Cardiac septum (tissue), 1 donor: ENCODE measurements around the gene ZNRF1. TPM values are rescaled to one million over a fixed set of nuclear protein-coding genes. Genes with fewer than 3 reads are reported as not detected.
"Not testable (repeated sequence)": the region's sequence is repeated elsewhere in the genome, so short reads cannot be mapped to it uniquely, and the experiment has no call there.

ENCODE experiments used
- DNase-seq: peaks from one replicate; pipeline ENCODE4 v3.0.0-alpha.2; 2020; ENCODE audit warnings: low spot score
- intact Hi-C: fragments of 100-400 bp; cut with DNase I; formaldehyde crosslinking; loops from one replicate; pipeline ENCODE4 v1.14.0; 2022
- total RNA-seq: library from RNA; stranded (reverse); fragmentation: NEBNext Ultra II Directional; extraction: Animal tissue kit (Norgen Biotek cat#: 25700); gene quantifications from one replicate; pipeline ENCODE4 v1.2.1, GENCODE V29; 2021
- donor health status: DM: no; HTN: no; CAD: no.

The ZNRF1 gene
- total RNA-seq, 1 donor from 2014 or later, result 31.3 TPM

- peak; percentile 78 for DNase-seq
- intact Hi-C loops, result loop anchor here (2.0 to 5.0 kb wide), 2 partner anchors 45 to 103 kb away; no protein-coding TSS in a partner anchor
Measured at GRCh38 chr16:74999609-75000480, 1.0 kb downstream of the ZNRF1 start.

DNA sequence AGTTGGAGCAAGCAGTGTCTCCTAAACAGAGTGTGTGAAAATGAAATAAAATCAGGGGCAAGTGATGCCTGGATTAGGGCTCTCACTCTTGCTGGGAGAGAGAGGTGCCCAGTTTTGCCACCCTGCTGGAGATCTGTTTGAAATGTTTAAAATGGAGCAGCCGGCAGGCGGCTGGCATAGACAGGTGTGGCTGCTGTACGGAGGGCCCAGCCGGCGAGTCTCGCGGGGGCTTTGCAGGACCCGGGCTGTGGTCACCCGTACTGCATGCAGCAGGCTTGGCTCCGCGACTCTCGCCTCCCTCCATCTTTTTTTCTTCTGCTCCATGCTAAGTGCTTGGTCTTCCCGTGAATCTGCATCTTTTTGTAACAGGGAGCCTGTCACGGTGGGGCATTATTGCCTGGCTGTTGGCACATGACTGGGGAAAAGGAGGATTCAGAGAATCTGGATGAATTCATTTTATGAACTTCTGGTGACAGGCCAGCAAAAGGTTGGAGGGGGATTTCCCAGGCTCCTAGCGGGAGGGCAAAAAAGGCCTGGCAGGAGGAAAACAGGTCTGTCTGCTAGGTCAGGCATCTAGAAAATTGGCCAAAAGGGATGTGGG, 1.8 kb downstream of the ZNRF1 start:
- intact Hi-C loops, result no loop called here
- DNase-seq, result no peak

GRCh38 chr16:75002474-75002873, 3.6 kb downstream of the ZNRF1 start:
- no peak for DNase-seq
- intact Hi-C loops, result no loop called here

GRCh38 chr16:75003931-75004330, 5.1 kb downstream of the ZNRF1 start:
- no peak for DNase-seq
- intact Hi-C loops, result no loop called here

- no peak for DNase-seq
- intact Hi-C loops, result no loop called here
Measured at GRCh38 chr16:75004460-75004859, 5.6 kb downstream of the ZNRF1 start.

DNA sequence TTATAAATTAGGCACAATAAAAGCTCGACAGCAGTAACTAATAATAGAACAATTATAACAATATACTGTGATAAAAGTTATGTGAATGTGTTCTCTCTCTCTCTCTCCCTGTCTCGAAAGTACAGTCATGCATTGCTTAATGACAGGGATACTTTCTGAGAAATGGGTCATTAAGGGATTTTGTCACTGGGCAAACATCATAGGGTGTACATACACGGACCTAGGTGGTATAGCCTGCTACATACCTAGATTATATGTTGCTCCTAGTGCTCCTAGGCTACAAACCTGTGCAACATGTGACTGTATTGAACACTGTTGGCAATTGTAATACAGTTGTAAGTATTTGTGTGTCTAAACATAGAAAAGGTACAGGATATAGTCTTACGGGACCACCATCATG, 6.9 kb downstream of the ZNRF1 start:
- intact Hi-C loops, result no loop called here
- DNase-seq, result no peak

- intact Hi-C loops, result no loop called here
- DNase-seq, result no peak
Measured at GRCh38 chr16:75007443-75007842, 8.6 kb downstream of the ZNRF1 start.

DNA sequence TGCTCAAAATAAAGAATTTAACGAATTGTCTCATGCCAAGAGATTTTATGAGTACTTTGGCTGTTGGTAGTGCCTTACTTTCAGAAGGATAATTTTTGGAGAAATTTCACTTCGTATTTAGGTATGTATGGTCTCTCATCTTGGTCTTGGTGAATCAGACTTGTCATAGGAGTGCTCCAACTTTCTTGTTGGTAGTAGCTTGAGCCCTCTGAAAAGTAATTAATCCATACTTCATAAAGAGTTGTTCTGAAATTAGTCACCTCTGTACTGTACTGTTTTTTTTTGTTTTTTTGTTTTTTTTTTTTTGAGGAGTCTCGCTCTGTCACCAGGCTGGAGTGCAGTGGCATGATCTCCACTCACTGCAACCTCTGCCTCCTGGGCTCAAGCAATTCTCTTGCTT, 11.6 kb downstream of the ZNRF1 start:
- intact Hi-C loops, result no loop called here
- DNase-seq, result no peak

DNA sequence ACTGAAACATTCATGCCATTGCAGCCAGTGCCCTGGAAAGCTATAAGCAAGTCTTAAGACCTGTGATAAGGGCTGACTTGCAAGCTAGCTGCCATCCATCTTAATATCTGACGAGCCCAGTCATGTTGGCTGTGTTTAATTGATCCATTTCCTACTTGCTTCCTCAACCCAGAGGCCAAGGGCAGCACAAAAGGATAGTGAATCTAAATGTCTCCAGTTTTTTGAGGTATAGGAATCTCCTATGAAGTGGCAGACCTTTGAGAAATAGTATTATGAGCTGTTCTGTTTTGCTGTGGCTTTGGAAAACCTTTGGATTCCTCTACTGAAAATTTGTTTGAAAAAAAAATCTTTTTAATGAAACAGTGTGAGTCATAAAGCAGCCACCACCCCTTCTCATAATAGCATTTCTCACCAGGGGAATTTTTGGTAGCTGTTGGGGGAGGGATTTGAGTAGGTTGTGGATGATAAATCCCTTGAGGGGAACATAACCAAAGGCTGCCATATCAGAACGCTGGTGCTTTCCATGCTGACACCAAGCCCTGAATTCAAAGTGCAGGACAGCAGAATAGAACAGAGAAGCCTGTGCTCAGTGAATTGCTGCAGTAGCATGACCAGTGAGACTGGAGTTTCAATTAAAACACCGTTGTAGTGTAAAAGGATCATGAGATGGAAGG, 12.9 kb downstream of the ZNRF1 start:
- intact Hi-C loops, result no loop called here
- DNase-seq, result no peak

DNA sequence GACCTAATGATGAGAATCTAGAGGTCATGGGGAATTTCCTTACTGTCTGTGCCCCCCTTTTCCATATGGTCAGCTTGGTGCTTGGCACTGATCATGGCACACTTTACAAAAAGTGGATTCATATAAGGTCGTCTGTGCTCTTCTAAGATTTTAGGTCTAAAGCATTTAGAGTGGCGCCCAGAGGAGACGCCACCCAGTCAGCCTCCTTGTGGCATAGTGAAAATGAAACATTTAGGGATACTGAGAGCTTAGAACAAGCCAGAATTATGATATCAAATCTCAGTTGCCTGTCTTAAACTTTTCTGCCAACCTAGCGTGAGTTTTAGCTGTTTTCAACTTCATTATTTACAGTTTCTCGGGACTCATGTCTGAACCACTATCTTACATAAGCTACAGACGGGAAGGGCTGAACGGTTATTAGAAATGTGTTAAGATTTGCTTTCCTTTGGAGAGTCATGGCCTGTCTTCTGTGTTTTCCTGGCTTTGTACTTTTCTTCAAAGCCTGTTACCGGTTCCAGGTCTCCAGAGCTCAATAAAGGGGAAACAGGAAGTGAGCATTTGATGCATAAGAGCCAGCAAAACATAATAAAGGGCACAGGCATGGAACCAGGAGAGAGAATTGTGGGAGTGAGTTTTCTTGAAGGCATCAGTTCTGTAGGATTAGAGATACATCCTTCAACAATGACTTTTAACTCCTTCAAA, 13.7 kb downstream of the ZNRF1 start:
- DNase-seq, result no peak
- intact Hi-C loops, result no loop called here

DNA sequence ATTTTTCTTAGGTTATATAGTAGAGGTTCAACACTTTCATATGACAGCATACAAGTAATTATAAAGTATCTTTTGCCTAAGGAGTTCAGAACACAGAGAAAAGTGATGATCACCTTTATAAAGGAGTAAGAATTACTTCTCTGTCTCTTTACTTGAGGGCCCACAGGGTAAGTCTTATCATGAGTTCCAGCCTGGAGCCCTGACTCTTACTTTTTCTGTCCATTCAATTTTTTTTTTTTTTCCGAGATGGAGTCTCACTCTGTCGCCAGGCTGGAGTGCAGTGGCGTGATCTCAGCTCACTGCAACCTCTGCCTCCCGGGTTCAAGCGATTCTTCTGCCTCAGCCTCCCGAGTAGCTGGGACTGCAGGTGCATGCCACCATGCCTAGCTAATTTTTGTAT, 14.3 kb downstream of the ZNRF1 start:
- DNase-seq, intact Hi-C loops: not testable (repeated sequence)

DNA sequence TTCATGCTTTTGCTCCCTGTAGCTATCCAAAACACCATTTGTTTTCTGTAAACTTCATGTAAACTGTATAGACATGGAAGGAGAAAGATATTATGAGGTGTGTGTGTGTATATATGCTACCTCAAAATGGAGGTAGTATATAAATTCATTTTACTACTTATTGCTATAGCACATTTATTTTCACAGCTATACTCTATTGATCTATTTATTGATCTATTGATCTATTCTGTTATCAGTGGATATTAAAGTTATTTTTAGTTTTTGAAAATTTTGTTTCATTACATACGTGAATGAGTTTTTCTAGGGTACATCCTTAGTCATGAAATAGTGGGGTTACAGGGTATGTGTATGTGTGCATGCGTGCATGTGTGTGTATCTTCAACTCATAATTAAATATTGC, 15.5 kb downstream of the ZNRF1 start:
- no peak for DNase-seq
- intact Hi-C loops, result no loop called here

- intact Hi-C loops, DNase-seq: not testable (repeated sequence)
Measured at GRCh38 chr16:75016451-75017081, 17.7 kb downstream of the ZNRF1 start.

GRCh38 chr16:75017670-75018525, 19.1 kb downstream of the ZNRF1 start:
- intact Hi-C loops, result no loop called here

DNA sequence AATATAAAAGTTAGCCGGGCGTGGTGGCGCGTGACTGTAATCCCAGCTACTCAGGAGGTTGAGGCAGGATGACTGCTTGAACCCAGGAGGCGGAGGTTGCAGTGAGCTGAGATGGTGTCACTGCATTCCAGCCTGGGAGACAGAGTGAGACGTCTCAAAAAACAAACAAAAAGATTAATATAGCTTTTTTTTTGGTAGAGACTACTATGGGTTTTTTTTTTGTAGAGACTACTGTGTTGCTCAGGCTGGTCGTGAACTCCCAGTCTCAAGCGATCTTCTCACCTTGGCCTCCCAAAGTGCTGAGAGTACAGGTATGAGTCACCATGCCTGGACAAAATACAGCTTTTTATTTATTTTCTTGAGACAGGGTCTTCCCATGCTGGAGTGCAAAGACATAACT, 20.2 kb downstream of the ZNRF1 start:
- intact Hi-C loops, result no loop called here
- no peak for DNase-seq

More at GRCh38 chr16:75017670-75018525, 19.1 kb downstream of the ZNRF1 start:
- no peak for DNase-seq

DNA sequence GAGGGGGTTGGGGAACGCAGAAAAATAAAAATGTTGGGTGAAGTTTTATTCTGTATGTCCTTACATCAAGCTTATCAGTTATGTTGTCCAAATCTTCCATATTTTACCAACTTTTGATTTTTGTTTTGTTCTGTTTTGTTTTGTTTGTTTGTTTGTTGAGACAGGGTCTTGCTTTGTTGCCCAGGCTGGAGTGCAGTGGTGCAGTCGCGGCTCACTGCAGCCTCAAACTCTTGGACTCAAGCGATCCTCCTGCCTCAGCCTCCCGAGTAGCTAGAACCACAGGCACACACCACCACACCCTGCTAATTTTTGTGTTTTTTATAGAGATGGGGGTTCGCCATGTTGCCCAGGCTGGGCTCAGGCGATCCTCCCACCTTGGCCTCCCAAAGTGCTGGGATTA, 20.8 kb downstream of the ZNRF1 start:
- DNase-seq, result no peak
- intact Hi-C loops, result no loop called here

DNA sequence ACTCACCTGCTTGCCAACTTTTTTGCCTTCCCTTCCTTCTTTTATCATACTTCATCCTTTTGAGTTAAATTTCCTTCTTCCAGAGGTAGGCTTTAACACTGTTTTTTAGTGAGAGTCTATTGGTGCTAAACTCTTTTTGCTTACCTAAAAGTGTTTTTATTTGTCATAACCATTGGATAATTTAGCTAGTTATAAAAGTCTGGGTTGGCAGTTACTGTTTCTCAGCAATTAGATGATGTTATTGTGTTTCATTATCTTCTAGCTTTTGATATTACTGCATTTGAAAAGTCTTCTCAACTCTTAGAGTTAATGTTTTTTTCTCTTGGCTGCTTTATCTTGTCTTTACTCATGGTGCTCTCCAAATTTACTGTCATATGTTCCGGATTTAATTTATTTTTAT, 22.6 kb downstream of the ZNRF1 start:
- intact Hi-C loops, result no loop called here
- DNase-seq, result no peak

DNA sequence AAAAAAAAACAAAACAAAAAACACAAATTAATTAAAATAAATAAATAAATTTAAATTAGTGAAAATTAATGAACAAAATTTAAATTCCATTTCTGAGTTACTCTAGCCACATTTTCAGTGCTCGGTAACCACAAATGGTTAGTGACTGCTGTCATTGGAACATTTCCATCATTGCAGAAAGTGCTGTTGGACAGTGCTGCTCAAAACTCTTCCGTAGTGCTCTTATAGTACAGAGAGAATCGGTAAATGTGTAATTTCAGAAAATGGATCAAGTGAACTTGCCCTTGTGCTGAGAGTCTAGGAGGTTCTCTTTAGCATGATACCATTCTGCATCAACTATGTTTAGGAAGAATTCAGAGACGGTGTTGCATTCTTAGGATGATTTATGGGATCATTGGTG, 23.7 kb downstream of the ZNRF1 start:
- DNase-seq, result no peak
- intact Hi-C loops, result no loop called here

DNA sequence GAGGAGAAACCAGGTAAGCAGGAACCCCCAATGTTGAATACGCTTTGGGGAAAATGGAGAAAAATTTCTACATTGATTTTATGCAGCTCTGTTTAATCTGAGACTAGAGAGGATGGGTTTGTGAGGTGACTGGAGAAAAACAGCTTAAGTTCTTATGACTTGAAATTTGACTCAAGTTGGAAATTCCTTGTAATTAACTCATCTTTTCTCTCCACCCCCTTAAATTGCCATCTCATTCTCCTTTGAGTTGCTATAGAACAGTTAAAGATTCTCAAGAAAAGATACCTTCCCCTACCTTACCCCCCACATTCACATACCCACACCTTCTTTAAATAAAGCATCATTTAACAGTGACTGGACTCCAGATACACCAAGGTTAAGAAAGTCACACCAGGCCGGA, 24.2 kb downstream of the ZNRF1 start:
- intact Hi-C loops, result no loop called here
- no peak for DNase-seq
